A549 (cell line): ENCODE data around the gene G6PC2. TPM values are rescaled to one million over a fixed set of nuclear protein-coding genes. Genes with fewer than 3 reads are reported as not detected.
A peak's percentile ranks its signal among the peaks of the same experiment; 100 is the strongest.

ENCODE experiments used
- ATAC-seq, 2 experiments: fragments of 200-7000 bp in 1 of 2; fragments of >200 bp in 1 of 2; cut with Nextera tagmentation in 1 of 2; cut with Tn5 transposase in 1 of 2; 3 replicates each; pipeline versions ENCODE4 v1.8.0 to v1.9.1; 2018 to 2020; ENCODE audit warnings: mild to moderate bottlenecking in 1 of 2, moderate library complexity in 1 of 2
- CTCF ChIA-PET: fragments of 300-600 bp; sonication (Branson Sonifier 250); formaldehyde crosslinking; extraction: SDS; loops from one replicate; lab custom pipeline; 2021; ENCODE audit warnings: antibody characterized with exemption, inconsistent platforms; lab: Yijun Ruan, JAX
- POLR2A ChIA-PET: fragments of 350-600 bp; formaldehyde crosslinking; extraction: SDS; loops from one replicate; lab custom pipeline; 2021; ENCODE audit warnings: antibody characterized with exemption, inconsistent platforms; lab: Yijun Ruan, JAX
- DNase-seq, 2 experiments: peaks; one replicate each; pipeline versions ENCODE4 v3.0.0 to v3.0.0-alpha.2; 2011 to 2016; ENCODE audit warnings: low read depth in 1 of 2, low spot score in 1 of 2
- FAIRE-seq: peaks from 2 replicates; lab custom pipeline; 2011; peaks lifted over from hg19 to GRCh38; lab: Jason Lieb, UNC
- H3K27ac ChIP-seq, 2 experiments: fragments of >200 bp; sonication (Bioruptor Twin); formaldehyde crosslinking; 3 replicates each; pipeline ENCODE4 v1.5.1; 2016 to 2017
- H3K4me1 ChIP-seq: fragments of >200 bp; sonication (Bioruptor Twin); formaldehyde crosslinking; 3 replicates; pipeline ENCODE4 v1.6.1; 2016
- H3K4me2 ChIP-seq: fragments of >200 bp; sonication (Bioruptor Twin); formaldehyde crosslinking; 3 replicates; pipeline ENCODE4 v1.6.1; 2016
- H3K4me3 ChIP-seq: fragments of >200 bp; sonication (Bioruptor Twin); formaldehyde crosslinking; 3 replicates; pipeline ENCODE4 v1.5.1; 2016
- H3K9me3 ChIP-seq: fragments of >200 bp; sonication (Bioruptor Twin); formaldehyde crosslinking; 3 replicates; pipeline ENCODE4 v1.6.1; 2016
- BCL3 ChIP-seq: fragments of >200 bp; sonication (Bioruptor Twin); formaldehyde crosslinking; IDR thresholded peaks from 3 replicates; pipeline ENCODE4 v1.6.1; 2016
- BHLHE40 ChIP-seq: IDR thresholded peaks from 2 replicates; pipeline ENCODE4 v1.6.1; 2012; ENCODE audit warnings: low read depth, low read length, inconsistent platforms
- CBX8 ChIP-seq: fragments of 200-600 bp; sonication (generic); IDR thresholded peaks from 2 replicates; pipeline ENCODE4 v1.6.1; 2016
- EP300 ChIP-seq, 2 experiments: fragments of >200 bp; sonication (Bioruptor Twin); formaldehyde crosslinking; IDR thresholded peaks; 2 replicates in 1 of 2; 3 replicates in 1 of 2; pipeline ENCODE4 v1.6.1; 2016 to 2017
- FOSB ChIP-seq: fragments of 250-450 bp; sonication (Bioruptor Pico); IDR thresholded peaks from 2 replicates; pipeline ENCODE4 v1.5.0; 2020; ENCODE audit warnings: mild to moderate bottlenecking, moderate library complexity
- FOSL2 ChIP-seq, 2 experiments: fragments of 450-650 bp in 1 of 2; fragments of >200 bp in 1 of 2; sonication (Bioruptor Twin) in 1 of 2; formaldehyde crosslinking; IDR thresholded peaks; 2 replicates each; pipeline versions ENCODE4 v1.5.0 to v1.6.1; 2016 to 2020; ENCODE audit warnings: mild to moderate bottlenecking in 1 of 2, moderate library complexity in 1 of 2
- FOXS1 ChIP-seq: fragments of 250-450 bp; sonication (Bioruptor Pico); IDR thresholded peaks from 2 replicates; pipeline ENCODE4 v1.5.0; 2020; ENCODE audit warnings: mild to moderate bottlenecking, moderate library complexity
- GATA3 ChIP-seq: IDR thresholded peaks from 2 replicates; pipeline ENCODE4 v1.6.1; 2012; ENCODE audit warnings: borderline replicate concordance
- HDAC2 ChIP-seq: fragments of 200-600 bp; sonication (generic); IDR thresholded peaks from 2 replicates; pipeline ENCODE4 v1.6.1; 2016
- HMGXB4 ChIP-seq: fragments of 250-450 bp; sonication (Bioruptor Pico); IDR thresholded peaks from 2 replicates; pipeline ENCODE4 v1.5.0; 2021; ENCODE audit warnings: mild to moderate bottlenecking, moderate library complexity, borderline replicate concordance
- KDM1A ChIP-seq: fragments of 200-600 bp; sonication (generic); IDR thresholded peaks from 2 replicates; pipeline ENCODE4 v1.6.1; 2016; ENCODE audit warnings: low read depth, mild to moderate bottlenecking
- KDM5A ChIP-seq: fragments of 200-600 bp; sonication (generic); IDR thresholded peaks from 2 replicates; pipeline ENCODE4 v1.6.1; 2016; ENCODE audit warnings: antibody characterized with exemption, mild to moderate bottlenecking
- NFE2L2 ChIP-seq: fragments of 150-350 bp; conservative IDR thresholded peaks from 2 replicates; pipeline ENCODE4 v1.6.1; 2014; ENCODE audit warnings: low read length
- NPAS2 ChIP-seq: fragments of 250-450 bp; sonication (Bioruptor Pico); IDR thresholded peaks from 2 replicates; pipeline ENCODE4 v1.8.0; 2022; ENCODE audit warnings: mild to moderate bottlenecking, moderate library complexity, borderline replicate concordance
- PBX3 ChIP-seq: IDR thresholded peaks from 2 replicates; pipeline ENCODE4 v1.6.1; 2012
- POLR2A ChIP-seq: IDR thresholded peaks from 2 replicates; pipeline ENCODE4 v1.6.1; 2012; ENCODE audit warnings: mild to moderate bottlenecking, low read length
- POLR2AphosphoS2 ChIP-seq: conservative IDR thresholded peaks from 2 replicates; pipeline ENCODE4 v1.6.1; 2012; ENCODE audit warnings: low read length, improper control_type of control experiment, inconsistent platforms
- RAD21 ChIP-seq, 2 experiments: fragments of >200 bp in 1 of 2; sonication (Bioruptor Twin) in 1 of 2; formaldehyde crosslinking in 1 of 2; IDR thresholded peaks in 1 of 2; conservative IDR thresholded peaks in 1 of 2; 2 replicates in 1 of 2; 3 replicates in 1 of 2; pipeline ENCODE4 v1.6.1; 2012 to 2018; ENCODE audit warnings: inconsistent platforms in 1 of 2
- RARB ChIP-seq: fragments of 250-450 bp; sonication (Bioruptor Pico); IDR thresholded peaks from 2 replicates; pipeline ENCODE4 v1.8.0; 2021; ENCODE audit warnings: mild to moderate bottlenecking, moderate library complexity
- REST ChIP-seq: fragments of 200-600 bp; sonication (generic); IDR thresholded peaks from 2 replicates; pipeline ENCODE4 v1.6.1; 2016; ENCODE audit warnings: antibody characterized with exemption, mild to moderate bottlenecking, moderate library complexity
- RFX5 ChIP-seq: fragments of 450-650 bp; IDR thresholded peaks from 2 replicates; pipeline ENCODE4 v1.7.1; 2014; ENCODE audit warnings: antibody characterized with exemption, mild to moderate bottlenecking, moderate library complexity
- SMC3 ChIP-seq: fragments of >200 bp; sonication (Bioruptor Twin); formaldehyde crosslinking; IDR thresholded peaks from 3 replicates; pipeline ENCODE4 v1.6.1; 2018; ENCODE audit warnings: inconsistent platforms
- USF2 ChIP-seq: fragments of 450-650 bp; IDR thresholded peaks from 2 replicates; pipeline ENCODE4 v1.6.1; 2014; ENCODE audit warnings: antibody characterized with exemption
- ZNF302 ChIP-seq: fragments of 250-450 bp; sonication (Bioruptor Pico); IDR thresholded peaks from 2 replicates; pipeline ENCODE4 v1.9.0; 2021; ENCODE audit warnings: inconsistent platforms, mild to moderate bottlenecking, moderate library complexity
- WGBS: methylation state at CpG from one replicate; pipeline ENCODE4 v1.1.6; 2017; ENCODE audit errors: missing lambda C conversion rate; 5-methylcytosine and 5-hydroxymethylcytosine counted together
- polyA plus RNA-seq, 4 experiments: library from polyadenylated mRNA; depleted of rRNA in 3 of 4; stranded (reverse); fragments of >200 nt; fragmentation: RNase III in 1 of 4; extraction: RNeasy Plus Mini Kit Qiagen cat#74134 plus additional on column Dnase treatment in 1 of 4; gene quantifications; 2 replicates in 3 of 4; 3 replicates in 1 of 4; pipeline ENCODE4 v1.2.3, GENCODE V29; 2011 to 2017

G6PC2 gene
- polyA plus RNA-seq, 2 of the 4 experiments (the other 2 are of a cell fraction), result not detected

- CTCF ChIA-PET, result no interaction called here
These were observed 3.3 kb downstream of the G6PC2 start for GRCh38 chr2:168904358-168904757.

GRCh38 chr2:168907940-168908662 is 7.0 kb downstream of the G6PC2 start:
- TF ChIP-seq HMGXB4 (CRISPR knock-in tag), result no peak
- no peak for TF ChIP-seq CBX8
- TF ChIP-seq POLR2A, result no peak
- TF ChIP-seq POLR2AphosphoS2, result no peak
- no peak for TF ChIP-seq NPAS2 (CRISPR knock-in tag)
- no peak for TF ChIP-seq GATA3
- no peak for TF ChIP-seq FOXS1 (CRISPR knock-in tag)
- TF ChIP-seq PBX3, result no peak
- FAIRE-seq (no peak), ATAC-seq (peak in 1 of 2 experiments; percentile 39; a peak in 1 of 6 replicates), DNase-seq (no peak)
- H3K4me1 ChIP-seq, result no peaks in the 10 kb centered on the region
- H3K27ac ChIP-seq, result no peak overlapping the region
- H3K4me2 ChIP-seq, result no peak overlapping the region
- ChIA-PET CTCF (interaction anchor here (1.4 kb wide), 1 partner anchor 29 kb away, joined by 3 read pairs; no protein-coding TSS in a partner anchor), POLR2A (no interaction called here)
- WGBS, result 76% methylated on average over 8 of the region's 8 CpGs
- H3K4me3 ChIP-seq, result no peak overlapping the region
- H3K9me3 ChIP-seq, result no peaks in the 10 kb centered on the region

More at GRCh38 chr2:168904358-168904757, 3.3 kb downstream of the G6PC2 start:
- Histone ChIP-seq H3K9me3 (no peaks in the 10 kb centered on the region), H3K4me1 (no peaks in the 10 kb centered on the region), H3K4me3 (no peak overlapping the region), H3K4me2 (no peak overlapping the region), H3K27ac (no peak overlapping the region)
- 40% methylated on average over 3 of the region's 3 CpGs for WGBS
- no peak for DNase-seq
- POLR2A ChIA-PET, result no interaction called here
- TF ChIP-seq USF2, result no peak
- no peak for TF ChIP-seq SMC3
- no peak for ATAC-seq
- no peak for FAIRE-seq

GRCh38 chr2:168910330-168910729 is 9.2 kb downstream of the G6PC2 start:
- ChIA-PET CTCF (interaction anchor here (1.1 kb wide), 1 partner anchor 564 kb away, joined by 3 read pairs; no protein-coding TSS in a partner anchor), POLR2A (no interaction called here)
- FAIRE-seq (no peak), ATAC-seq (no peak), DNase-seq (no peak)
- H3K4me2 ChIP-seq, result no peak overlapping the region
- H3K9me3 ChIP-seq, result peaks cover under 1% of the 10 kb centered on the region; the same call in 1 of the 3 replicates
- no peak overlapping the region for H3K4me3 ChIP-seq
- 42% methylated on average over 5 of the region's 5 CpGs for WGBS
- H3K27ac ChIP-seq, result no peak overlapping the region
- H3K4me1 ChIP-seq, result no peaks in the 10 kb centered on the region
- TF ChIP-seq RAD21 (conservative IDR thresholded peaks at IDR 0.05 in 1 of 2, IDR thresholded peaks at IDR 0.05 in 1 of 2) (no peak), KDM5A (no peak), RFX5 (no peak), REST (no peak), ZNF302 (CRISPR knock-in tag) (no peak), RARB (CRISPR knock-in tag) (no peak), NFE2L2 (no peak), FOSL2 (IDR thresholded peaks at IDR 0.05) (no peak), FOSL2 (CRISPR knock-in tag; IDR thresholded peaks at IDR 0.05) (no peak), BCL3 (no peak), EP300 (IDR thresholded peaks at IDR 0.05) (no peak), SMC3 (no peak), KDM1A (no peak), HDAC2 (no peak), BHLHE40 (no peak), FOSB (CRISPR knock-in tag) (no peak)
